RPMI8226 (cell line): ENCODE measurements around the gene KAT2B.
"Not testable (repeated sequence)": the region's sequence is repeated elsewhere in the genome, so short reads cannot be mapped to it uniquely, and the experiment has no call there.

Source experiments
- DNase-seq: peaks from one replicate; pipeline ENCODE4 v3.0.0-alpha.2; 2015

KAT2B gene

GRCh38 chr3:20039765-20040547 is at the start of gene KAT2B:
Gene KAT2B, plus strand, starts transcription at chr3:20040446. Its CDS starts 32 bp downstream, at chr3:20040478.
- peak; percentile 88 for DNase-seq

- no peak for DNase-seq
These were observed 45.5 kb upstream of the KAT2B start for GRCh38 chr3:19994796-19995195.

- DNase-seq = no peak
These were observed 42.7 kb upstream of the KAT2B start for GRCh38 chr3:19997502-19997901.

GRCh38 chr3:20001932-20002331 is 38.3 kb upstream of the KAT2B start:
- DNase-seq = no peak

- DNase-seq = no peak
These were observed 32.3 kb upstream of the KAT2B start for GRCh38 chr3:20007960-20008359.

- no peak for DNase-seq
These were observed 31.6 kb upstream of the KAT2B start for GRCh38 chr3:20008646-20009045.

GRCh38 chr3:20012164-20012563 is 28.1 kb upstream of the KAT2B start, which contains the start of gene PP2D1:
Gene PP2D1, minus strand, starts transcription at chr3:20012264. Its CDS starts 192 bp downstream, at chr3:20012072.
- DNase-seq = no peak

GRCh38 chr3:20013396-20013795 is 26.9 kb upstream of the KAT2B start:
- no peak for DNase-seq

GRCh38 chr3:20015525-20015924 is 24.7 kb upstream of the KAT2B start:
- DNase-seq = no peak

- DNase-seq = not testable (repeated sequence)
These were observed 24.2 kb upstream of the KAT2B start for GRCh38 chr3:20016076-20016475.

- DNase-seq = no peak
These were observed 17.2 kb upstream of the KAT2B start for GRCh38 chr3:20022954-20023622.

GRCh38 chr3:20023623-20024405 is 16.4 kb upstream of the KAT2B start:
- DNase-seq = no peak

GRCh38 chr3:20027136-20027535 is 13.1 kb upstream of the KAT2B start:
- no peak for DNase-seq

GRCh38 chr3:20028905-20029331 is 11.3 kb upstream of the KAT2B start:
- no peak for DNase-seq

GRCh38 chr3:20031939-20032338 is 8.3 kb upstream of the KAT2B start:
- DNase-seq = not testable (repeated sequence)

- no peak for DNase-seq
These were observed 5.2 kb upstream of the KAT2B start for GRCh38 chr3:20035019-20035418.

- DNase-seq = no peak
These were observed 2.8 kb upstream of the KAT2B start for GRCh38 chr3:20037255-20037996.

GRCh38 chr3:20038699-20039465 is 1.4 kb upstream of the KAT2B start:
- no peak for DNase-seq

GRCh38 chr3:20039466-20039764 is 831 bp upstream of the KAT2B start:
- DNase-seq = no peak

GRCh38 chr3:20040548-20041196 is 426 bp downstream of the KAT2B start:
- DNase-seq = peak; percentile 84

- DNase-seq = peak; percentile 93
These were observed 1.0 kb downstream of the KAT2B start for GRCh38 chr3:20041197-20041780.
